Neural progenitor cell (in vitro differentiated cells): ENCODE results near the gene ANKLE1. TPM values are rescaled to one million over a fixed set of nuclear protein-coding genes. Genes with fewer than 3 reads are reported as not detected.
A peak's percentile ranks its signal among the peaks of the same experiment; 100 is the strongest.

Source experiments
- DNase-seq: peaks from one replicate; pipeline ENCODE4 v3.0.0-alpha.2; 2016; ENCODE audit warnings: low spot score
- H2AFZ ChIP-seq: fragments of 200-600 bp; sonication (generic); replicated peaks from 2 replicates; pipeline ENCODE4 v1.6.1; 2016; ENCODE audit warnings: antibody characterized with exemption
- H3F3A ChIP-seq: fragments of 200-600 bp; sonication (generic); 2 replicates; pipeline ENCODE4 v1.6.1; 2016; ENCODE audit warnings: antibody characterized with exemption, low read depth
- H3K27ac ChIP-seq: fragments of 200-600 bp; sonication (generic); 2 replicates; pipeline ENCODE4 v1.5.1; 2016; ENCODE audit warnings: mild to moderate bottlenecking
- H3K27me3 ChIP-seq: fragments of 200-600 bp; sonication (generic); 2 replicates; pipeline ENCODE4 v1.6.1; 2016; ENCODE audit warnings: mild to moderate bottlenecking, moderate library complexity
- H3K36me3 ChIP-seq: fragments of 200-600 bp; sonication (generic); 2 replicates; pipeline ENCODE4 v1.5.1; 2016
- H3K4me1 ChIP-seq: fragments of 200-600 bp; sonication (generic); 2 replicates; pipeline ENCODE4 v1.6.1; 2016; ENCODE audit warnings: mixed run types
- H3K4me2 ChIP-seq: fragments of 200-600 bp; sonication (generic); 2 replicates; pipeline ENCODE4 v1.6.1; 2016
- H3K4me3 ChIP-seq: fragments of 200-600 bp; sonication (generic); 2 replicates; pipeline ENCODE4 v1.5.1; 2016
- H3K79me2 ChIP-seq: fragments of 200-600 bp; sonication (generic); 2 replicates; pipeline ENCODE4 v1.6.1; 2016; ENCODE audit warnings: low read depth
- H3K9ac ChIP-seq: fragments of 200-600 bp; sonication (generic); 2 replicates; pipeline ENCODE4 v1.6.1; 2016
- H3K9me3 ChIP-seq: fragments of 200-600 bp; sonication (generic); 2 replicates; pipeline ENCODE4 v1.5.1; 2016; ENCODE audit warnings: low read depth
- H4K20me1 ChIP-seq: fragments of 200-600 bp; sonication (generic); 2 replicates; pipeline ENCODE4 v1.6.1; 2016; ENCODE audit warnings: low read depth
- H3K27ac Mint-ChIP-seq: 3 replicates; pipeline ENCODE4 v1.8.0; 2021; ENCODE audit warnings: mixed read lengths
- H3K27me3 Mint-ChIP-seq: 2 replicates; pipeline ENCODE4 v1.8.0; 2022; ENCODE audit warnings: low read depth, mild to moderate bottlenecking, inconsistent platforms, moderate library complexity, mixed read lengths; ENCODE audit not compliant: insufficient read depth
- H3K36me3 Mint-ChIP-seq: 3 replicates; pipeline ENCODE4 v1.8.0; 2021; ENCODE audit warnings: mixed read lengths
- H3K4me1 Mint-ChIP-seq: 3 replicates; pipeline ENCODE4 v1.8.0; 2021; ENCODE audit warnings: mixed read lengths
- H3K4me3 Mint-ChIP-seq: 3 replicates; pipeline ENCODE4 v1.8.0; 2021; ENCODE audit warnings: mild to moderate bottlenecking, moderate library complexity, mixed read lengths
- H3K9me3 Mint-ChIP-seq: 3 replicates; pipeline ENCODE4 v1.8.0; 2020; ENCODE audit warnings: mixed read lengths
- CTCF ChIP-seq: fragments of 200-600 bp; sonication (generic); IDR thresholded peaks from 2 replicates; pipeline ENCODE4 v1.5.1; 2017; ENCODE audit warnings: antibody characterized with exemption, mild to moderate bottlenecking
- EZH2 ChIP-seq: fragments of 200-600 bp; sonication (generic); IDR thresholded peaks from 2 replicates; pipeline ENCODE4 v1.6.1; 2017; ENCODE audit warnings: antibody characterized with exemption, mild to moderate bottlenecking, moderate library complexity
- EZH2phosphoT487 ChIP-seq: fragments of 200-600 bp; sonication (generic); IDR thresholded peaks from 2 replicates; pipeline ENCODE4 v1.6.1; 2017; ENCODE audit warnings: antibody characterized with exemption
- total RNA-seq: library from RNA; depleted of rRNA; stranded (reverse); fragments of >200 nt; gene quantifications from 2 replicates; pipeline ENCODE4 v1.2.3, GENCODE V29; 2015; ENCODE audit warnings: low replicate concordance

The ANKLE1 gene
- total RNA-seq, 1 donor from 2014 or later, result 2.3 TPM

GRCh38 chr19:17244618-17245534, 36.8 kb upstream of the ANKLE1 start:
- Mint-ChIP-seq H3K27me3 (peaks cover 13% of the 10 kb centered on the region), H3K4me3 (peak overlapping the region; percentile 96), H3K4me1 (peaks cover 63% of the 10 kb centered on the region), H3K27ac (peak overlapping the region; percentile 90), H3K9me3 (peaks cover 2% of the 10 kb centered on the region), H3K36me3 (no peaks in the 10 kb centered on the region)
- Histone ChIP-seq H3K9ac (no peak overlapping the region), H3K27me3 (no peaks in the 10 kb centered on the region), H3K4me2 (peak overlapping the region; percentile 91), H3K4me3 (peak overlapping the region; percentile 84), H3F3A (peaks cover 43% of the 10 kb centered on the region), H4K20me1 (peaks cover 46% of the 10 kb centered on the region), H3K4me1 (peaks cover 30% of the 10 kb centered on the region), H2AFZ (no peak overlapping the region), H3K9me3 (no peaks in the 10 kb centered on the region), H3K27ac (no peak overlapping the region), H3K79me2 (peaks cover 49% of the 10 kb centered on the region), H3K36me3 (no peaks in the 10 kb centered on the region)
- peak; percentile 50 for DNase-seq
- TF ChIP-seq EZH2phosphoT487 (no peak), EZH2 (no peak), CTCF (no peak)

GRCh38 chr19:17245535-17245984, 36.1 kb upstream of the ANKLE1 start, which contains the start of gene NR2F6:
Gene NR2F6 (minus strand): TSS chr19:17245919. CDS start chr19:17245220, 699 bp downstream.
- Histone ChIP-seq H3K4me1 (peaks cover 30% of the 10 kb centered on the region), H3K79me2 (peaks cover 48% of the 10 kb centered on the region), H3K4me2 (peak within 1 kb of the TSS; percentile 91), H4K20me1 (peaks cover 41% of the 10 kb centered on the region), H3K9me3 (no peaks in the 10 kb centered on the region), H2AFZ (peak within 1 kb of the TSS; percentile 31), H3K27me3 (no peaks in the 10 kb centered on the region), H3F3A (peaks cover 43% of the 10 kb centered on the region), H3K4me3 (peak within 1 kb of the TSS; percentile 84), H3K36me3 (no peaks in the 10 kb centered on the region), H3K27ac (no peak within 1 kb of the TSS), H3K9ac (no peak within 1 kb of the TSS)
- Mint-ChIP-seq H3K4me1 (peaks cover 62% of the 10 kb centered on the region), H3K9me3 (peaks cover 2% of the 10 kb centered on the region), H3K36me3 (no peaks in the 10 kb centered on the region), H3K4me3 (peak within 1 kb of the TSS; percentile 96), H3K27ac (peak within 1 kb of the TSS; percentile 97), H3K27me3 (peaks cover 13% of the 10 kb centered on the region)
- no peak for DNase-seq
- no peak for TF ChIP-seq EZH2

GRCh38 chr19:17246681-17247425, 34.8 kb upstream of the ANKLE1 start:
- Mint-ChIP-seq H3K4me1 (peaks cover 50% of the 10 kb centered on the region), H3K9me3 (peaks cover 2% of the 10 kb centered on the region)
- H3K4me1 ChIP-seq, result peaks cover 30% of the 10 kb centered on the region

More at GRCh38 chr19:17246681-17247425, 34.8 kb upstream of the ANKLE1 start:
- Histone ChIP-seq H3K9me3 (no peaks in the 10 kb centered on the region), H3F3A (peaks cover 43% of the 10 kb centered on the region), H3K27ac (no peak overlapping the region), H3K4me3 (peak overlapping the region; percentile 56), H4K20me1 (peaks cover 28% of the 10 kb centered on the region), H3K9ac (no peak overlapping the region), H3K79me2 (peaks cover 35% of the 10 kb centered on the region), H3K27me3 (no peaks in the 10 kb centered on the region), H2AFZ (no peak overlapping the region), H3K4me2 (peak overlapping the region; percentile 90), H3K36me3 (no peaks in the 10 kb centered on the region)
- Mint-ChIP-seq H3K27ac (peak overlapping the region; percentile 98), H3K27me3 (peaks cover 13% of the 10 kb centered on the region), H3K36me3 (no peaks in the 10 kb centered on the region), H3K4me3 (peak overlapping the region; percentile 91)
- peak; percentile 32 for TF ChIP-seq EZH2
- TF ChIP-seq CTCF, result no peak
- no peak for DNase-seq
